PFSK-1 (cell line): Measurements from ENCODE around the gene PCSK5.

ENCODE experiments used
- POLR2AphosphoS5 ChIP-seq: IDR thresholded peaks from 2 replicates; pipeline ENCODE4 v1.6.1; 2012; ENCODE audit warnings: low read depth, mild to moderate bottlenecking, control low read depth, low read length, moderate library complexity
- SIN3A ChIP-seq: IDR thresholded peaks from 2 replicates; pipeline ENCODE4 v1.6.1; 2012; ENCODE audit warnings: mild to moderate bottlenecking, low read length, moderate library complexity, borderline replicate concordance; ENCODE audit not compliant: insufficient read depth
- TAF1 ChIP-seq: IDR thresholded peaks from 2 replicates; pipeline ENCODE4 v1.6.1; 2012; ENCODE audit warnings: low read length, control low read depth, borderline replicate concordance; ENCODE audit not compliant: insufficient read depth
- TF ChIP-seq, protein P1 (sequence below), 2 experiments: IDR thresholded peaks; 2 replicates each; pipeline versions ENCODE4 v1.6.1 to v1.8.0; 2011 to 2012; ENCODE audit warnings: low read depth in 2 of 2, low read length in 2 of 2, control low read depth in 1 of 2, inconsistent platforms in 1 of 2, mild to moderate bottlenecking in 1 of 2, moderate library complexity in 1 of 2; ENCODE audit not compliant: insufficient read depth in 1 of 2

DNA sequence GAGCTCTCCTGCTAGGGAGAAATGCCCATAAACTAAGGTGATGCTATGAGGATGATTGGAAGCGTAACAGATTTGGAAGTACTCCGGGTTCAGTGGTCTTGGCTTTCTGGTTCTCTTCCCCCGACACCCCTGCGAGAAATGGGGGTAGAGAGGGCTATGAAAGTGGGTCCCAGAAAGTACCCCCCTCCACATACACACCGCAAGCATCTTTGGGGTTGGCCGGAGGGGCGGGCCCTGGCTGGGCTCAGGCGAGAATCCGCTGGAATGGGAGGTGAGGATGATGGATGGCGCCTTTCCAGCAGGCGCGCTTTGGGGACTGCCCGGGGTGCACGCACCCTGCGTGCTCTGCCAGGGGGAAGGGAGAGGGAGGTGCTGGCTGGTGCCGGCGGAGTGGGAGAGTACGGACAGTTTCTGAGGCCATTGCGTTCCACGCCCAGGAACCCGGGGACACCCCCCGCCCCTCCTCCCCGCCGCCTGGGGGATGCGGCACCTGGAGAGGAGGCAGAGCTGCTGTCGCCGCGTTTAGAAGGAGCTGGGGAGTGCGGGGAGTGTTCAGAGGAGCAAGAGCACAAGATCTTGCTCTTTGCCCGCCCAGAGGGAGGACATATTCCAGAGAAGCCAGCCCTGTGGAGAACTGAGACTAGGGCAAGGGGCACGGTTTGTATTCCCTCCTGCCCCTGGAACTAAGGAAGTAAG lies 1.9 kb downstream of the PCSK5 start:
- TF ChIP-seq, protein P1, sequence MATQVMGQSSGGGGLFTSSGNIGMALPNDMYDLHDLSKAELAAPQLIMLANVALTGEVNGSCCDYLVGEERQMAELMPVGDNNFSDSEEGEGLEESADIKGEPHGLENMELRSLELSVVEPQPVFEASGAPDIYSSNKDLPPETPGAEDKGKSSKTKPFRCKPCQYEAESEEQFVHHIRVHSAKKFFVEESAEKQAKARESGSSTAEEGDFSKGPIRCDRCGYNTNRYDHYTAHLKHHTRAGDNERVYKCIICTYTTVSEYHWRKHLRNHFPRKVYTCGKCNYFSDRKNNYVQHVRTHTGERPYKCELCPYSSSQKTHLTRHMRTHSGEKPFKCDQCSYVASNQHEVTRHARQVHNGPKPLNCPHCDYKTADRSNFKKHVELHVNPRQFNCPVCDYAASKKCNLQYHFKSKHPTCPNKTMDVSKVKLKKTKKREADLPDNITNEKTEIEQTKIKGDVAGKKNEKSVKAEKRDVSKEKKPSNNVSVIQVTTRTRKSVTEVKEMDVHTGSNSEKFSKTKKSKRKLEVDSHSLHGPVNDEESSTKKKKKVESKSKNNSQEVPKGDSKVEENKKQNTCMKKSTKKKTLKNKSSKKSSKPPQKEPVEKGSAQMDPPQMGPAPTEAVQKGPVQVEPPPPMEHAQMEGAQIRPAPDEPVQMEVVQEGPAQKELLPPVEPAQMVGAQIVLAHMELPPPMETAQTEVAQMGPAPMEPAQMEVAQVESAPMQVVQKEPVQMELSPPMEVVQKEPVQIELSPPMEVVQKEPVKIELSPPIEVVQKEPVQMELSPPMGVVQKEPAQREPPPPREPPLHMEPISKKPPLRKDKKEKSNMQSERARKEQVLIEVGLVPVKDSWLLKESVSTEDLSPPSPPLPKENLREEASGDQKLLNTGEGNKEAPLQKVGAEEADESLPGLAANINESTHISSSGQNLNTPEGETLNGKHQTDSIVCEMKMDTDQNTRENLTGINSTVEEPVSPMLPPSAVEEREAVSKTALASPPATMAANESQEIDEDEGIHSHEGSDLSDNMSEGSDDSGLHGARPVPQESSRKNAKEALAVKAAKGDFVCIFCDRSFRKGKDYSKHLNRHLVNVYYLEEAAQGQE (IDR thresholded peaks at IDR 0.05; ENCODE audit: insufficient read depth in 1 of 2, low read depth in 2 of 2, low read length in 2 of 2) = no peak
- TF ChIP-seq POLR2AphosphoS5 (no peak), SIN3A (no peak), TAF1 (no peak)
